Skeletal muscle satellite cell (primary cell): ENCODE data around the gene SEC22A.

Experiments
- H3K27me3 ChIP-seq: 2 replicates; pipeline ENCODE4 v1.7.0; 2013; ENCODE audit warnings: low read length; ENCODE audit not compliant: control insufficient read depth, insufficient read depth
- H3K36me3 ChIP-seq: 2 replicates; pipeline ENCODE4 v1.7.0; 2013; ENCODE audit warnings: mild to moderate bottlenecking, control low read depth, low read length; ENCODE audit not compliant: insufficient read depth
- H3K4me1 ChIP-seq: 2 replicates; pipeline ENCODE4 v1.7.0; 2013; ENCODE audit warnings: low read length; ENCODE audit not compliant: control insufficient read depth, insufficient read depth
- H3K4me2 ChIP-seq: 2 replicates; pipeline ENCODE4 v1.7.0; 2013; ENCODE audit warnings: mild to moderate bottlenecking, low read length
- H3K4me3 ChIP-seq: 2 replicates; pipeline ENCODE4 v1.7.0; 2013; ENCODE audit warnings: low read length
- H3K9ac ChIP-seq: 2 replicates; pipeline ENCODE4 v1.7.0; 2013; ENCODE audit warnings: mild to moderate bottlenecking, low read depth, low read length, moderate library complexity
- H3K9me3 ChIP-seq: replicated peaks from 2 replicates; pipeline ENCODE4 v1.7.0; 2013; ENCODE audit warnings: mild to moderate bottlenecking, control low read depth, low read length

SEC22A gene

GRCh38 chr3:123300056-123300455 lies 98.3 kb downstream of the SEC22A start:
- Histone ChIP-seq H3K4me2 (no peak overlapping the region), H3K9ac (no peak overlapping the region), H3K4me3 (no peak overlapping the region), H3K4me1 (no peaks in the 10 kb centered on the region), H3K9me3 (no peaks in the 10 kb centered on the region), H3K27me3 (peaks cover 40% of the 10 kb centered on the region), H3K36me3 (no peaks in the 10 kb centered on the region)

GRCh38 chr3:123300583-123300982 lies 98.8 kb downstream of the SEC22A start:
- Histone ChIP-seq H3K4me2 (no peak overlapping the region), H3K36me3 (no peaks in the 10 kb centered on the region), H3K9ac (no peak overlapping the region), H3K27me3 (peaks cover 35% of the 10 kb centered on the region), H3K9me3 (no peaks in the 10 kb centered on the region), H3K4me1 (no peaks in the 10 kb centered on the region), H3K4me3 (no peak overlapping the region)

- H3K4me1 ChIP-seq = no peaks in the 10 kb centered on the region
- no peak overlapping the region for H3K4me2 ChIP-seq
- no peaks in the 10 kb centered on the region for H3K36me3 ChIP-seq
- no peaks in the 10 kb centered on the region for H3K9me3 ChIP-seq
- H3K27me3 ChIP-seq = peaks cover 34% of the 10 kb centered on the region
- H3K9ac ChIP-seq = no peak overlapping the region
- H3K4me3 ChIP-seq = no peak overlapping the region
Measured at GRCh38 chr3:123301331-123302184, 99.8 kb downstream of the SEC22A start.

GRCh38 chr3:123302961-123303360 lies 101.2 kb downstream of the SEC22A start:
- H3K9ac ChIP-seq = no peak overlapping the region
- H3K9me3 ChIP-seq = no peaks in the 10 kb centered on the region
- no peak overlapping the region for H3K4me3 ChIP-seq
- H3K4me2 ChIP-seq = no peak overlapping the region
- H3K36me3 ChIP-seq = no peaks in the 10 kb centered on the region
- peaks cover 37% of the 10 kb centered on the region for H3K27me3 ChIP-seq
- no peaks in the 10 kb centered on the region for H3K4me1 ChIP-seq

GRCh38 chr3:123303976-123304560 lies 102.3 kb downstream of the SEC22A start:
- H3K4me3 ChIP-seq = no peak overlapping the region
- H3K27me3 ChIP-seq = peaks cover 31% of the 10 kb centered on the region
- no peaks in the 10 kb centered on the region for H3K9me3 ChIP-seq
- H3K4me1 ChIP-seq = no peaks in the 10 kb centered on the region
- H3K4me2 ChIP-seq = no peak overlapping the region
- H3K36me3 ChIP-seq = no peaks in the 10 kb centered on the region
- H3K9ac ChIP-seq = no peak overlapping the region

- H3K9me3 ChIP-seq = no peaks in the 10 kb centered on the region
- no peaks in the 10 kb centered on the region for H3K36me3 ChIP-seq
- no peak overlapping the region for H3K4me3 ChIP-seq
- H3K27me3 ChIP-seq = peaks cover 29% of the 10 kb centered on the region
- H3K4me2 ChIP-seq = no peak overlapping the region
- no peaks in the 10 kb centered on the region for H3K4me1 ChIP-seq
- no peak overlapping the region for H3K9ac ChIP-seq
Measured at GRCh38 chr3:123305192-123305591, 103.4 kb downstream of the SEC22A start.

GRCh38 chr3:123307064-123307463 lies 105.3 kb downstream of the SEC22A start:
- no peak overlapping the region for H3K4me2 ChIP-seq
- H3K36me3 ChIP-seq = no peaks in the 10 kb centered on the region
- peaks cover 33% of the 10 kb centered on the region for H3K27me3 ChIP-seq
- H3K4me1 ChIP-seq = no peaks in the 10 kb centered on the region
- H3K4me3 ChIP-seq = no peak overlapping the region
- no peak overlapping the region for H3K9ac ChIP-seq
- no peaks in the 10 kb centered on the region for H3K9me3 ChIP-seq

- H3K4me1 ChIP-seq = no peaks in the 10 kb centered on the region
- no peak overlapping the region for H3K9ac ChIP-seq
- H3K4me3 ChIP-seq = no peak overlapping the region
- H3K4me2 ChIP-seq = no peak overlapping the region
- H3K27me3 ChIP-seq = peaks cover 60% of the 10 kb centered on the region
- H3K9me3 ChIP-seq = no peaks in the 10 kb centered on the region
- H3K36me3 ChIP-seq = no peaks in the 10 kb centered on the region
Measured at GRCh38 chr3:123310186-123310585, 108.4 kb downstream of the SEC22A start.

- no peaks in the 10 kb centered on the region for H3K9me3 ChIP-seq
- no peak overlapping the region for H3K4me2 ChIP-seq
- H3K4me1 ChIP-seq = no peaks in the 10 kb centered on the region
- H3K9ac ChIP-seq = no peak overlapping the region
- H3K27me3 ChIP-seq = peaks cover 62% of the 10 kb centered on the region
- no peak overlapping the region for H3K4me3 ChIP-seq
- no peaks in the 10 kb centered on the region for H3K36me3 ChIP-seq
Measured at GRCh38 chr3:123310741-123311140, 109.0 kb downstream of the SEC22A start.

GRCh38 chr3:123311201-123311600 lies 109.5 kb downstream of the SEC22A start:
- no peak overlapping the region for H3K9ac ChIP-seq
- no peaks in the 10 kb centered on the region for H3K4me1 ChIP-seq
- H3K4me2 ChIP-seq = no peak overlapping the region
- no peak overlapping the region for H3K4me3 ChIP-seq
- peaks cover 62% of the 10 kb centered on the region for H3K27me3 ChIP-seq
- H3K9me3 ChIP-seq = no peaks in the 10 kb centered on the region
- H3K36me3 ChIP-seq = no peaks in the 10 kb centered on the region

GRCh38 chr3:123312331-123313265 lies 110.9 kb downstream of the SEC22A start:
- Histone ChIP-seq H3K4me3 (no peak overlapping the region), H3K27me3 (peaks cover 61% of the 10 kb centered on the region), H3K4me1 (no peaks in the 10 kb centered on the region), H3K9ac (no peak overlapping the region), H3K9me3 (no peaks in the 10 kb centered on the region), H3K36me3 (no peaks in the 10 kb centered on the region), H3K4me2 (no peak overlapping the region)
